A549 (cell line): ENCODE measurements around the gene ZNF860. TPM values are rescaled to one million over a fixed set of nuclear protein-coding genes. Genes with fewer than 3 reads are reported as not detected.

Source experiments
- ATAC-seq, 2 experiments: fragments of 200-7000 bp in 1 of 2; fragments of >200 bp in 1 of 2; cut with Nextera tagmentation in 1 of 2; cut with Tn5 transposase in 1 of 2; 3 replicates each; pipeline versions ENCODE4 v1.8.0 to v1.9.1; 2018 to 2020; ENCODE audit warnings: mild to moderate bottlenecking in 1 of 2, moderate library complexity in 1 of 2
- CTCF ChIA-PET: fragments of 300-600 bp; sonication (Branson Sonifier 250); formaldehyde crosslinking; extraction: SDS; loops from one replicate; lab custom pipeline; 2021; ENCODE audit warnings: antibody characterized with exemption, inconsistent platforms; lab: Yijun Ruan, JAX
- POLR2A ChIA-PET: fragments of 350-600 bp; formaldehyde crosslinking; extraction: SDS; loops from one replicate; lab custom pipeline; 2021; ENCODE audit warnings: antibody characterized with exemption, inconsistent platforms; lab: Yijun Ruan, JAX
- DNase-seq, 2 experiments: peaks; one replicate each; pipeline versions ENCODE4 v3.0.0 to v3.0.0-alpha.2; 2011 to 2016; ENCODE audit warnings: low read depth in 1 of 2, low spot score in 1 of 2
- FAIRE-seq: peaks from 2 replicates; lab custom pipeline; 2011; peaks lifted over from hg19 to GRCh38; lab: Jason Lieb, UNC
- H3K27ac ChIP-seq, 2 experiments: fragments of >200 bp; sonication (Bioruptor Twin); formaldehyde crosslinking; 3 replicates each; pipeline ENCODE4 v1.5.1; 2016 to 2017
- H3K4me1 ChIP-seq: fragments of >200 bp; sonication (Bioruptor Twin); formaldehyde crosslinking; 3 replicates; pipeline ENCODE4 v1.6.1; 2016
- H3K4me2 ChIP-seq: fragments of >200 bp; sonication (Bioruptor Twin); formaldehyde crosslinking; 3 replicates; pipeline ENCODE4 v1.6.1; 2016
- H3K4me3 ChIP-seq: fragments of >200 bp; sonication (Bioruptor Twin); formaldehyde crosslinking; 3 replicates; pipeline ENCODE4 v1.5.1; 2016
- H3K9me3 ChIP-seq: fragments of >200 bp; sonication (Bioruptor Twin); formaldehyde crosslinking; 3 replicates; pipeline ENCODE4 v1.6.1; 2016
- BHLHE40 ChIP-seq: IDR thresholded peaks from 2 replicates; pipeline ENCODE4 v1.6.1; 2012; ENCODE audit warnings: low read depth, low read length, inconsistent platforms
- CBX8 ChIP-seq: fragments of 200-600 bp; sonication (generic); IDR thresholded peaks from 2 replicates; pipeline ENCODE4 v1.6.1; 2016
- EHF ChIP-seq: fragments of 250-450 bp; sonication (Bioruptor Pico); IDR thresholded peaks from 2 replicates; pipeline ENCODE4 v1.5.0; 2020; ENCODE audit warnings: mild to moderate bottlenecking
- FOSB ChIP-seq: fragments of 250-450 bp; sonication (Bioruptor Pico); IDR thresholded peaks from 2 replicates; pipeline ENCODE4 v1.5.0; 2020; ENCODE audit warnings: mild to moderate bottlenecking, moderate library complexity
- GATA3 ChIP-seq: IDR thresholded peaks from 2 replicates; pipeline ENCODE4 v1.6.1; 2012; ENCODE audit warnings: borderline replicate concordance
- HOXA7 ChIP-seq: fragments of 250-450 bp; sonication (Bioruptor Pico); IDR thresholded peaks from 2 replicates; pipeline ENCODE4 v1.5.0; 2020; ENCODE audit warnings: mild to moderate bottlenecking, moderate library complexity
- HOXB5 ChIP-seq: fragments of 250-450 bp; sonication (Bioruptor Pico); IDR thresholded peaks from 2 replicates; pipeline ENCODE4 v1.5.0; 2020; ENCODE audit warnings: mild to moderate bottlenecking, moderate library complexity
- JUNB ChIP-seq: fragments of >200 bp; sonication (Bioruptor Twin); formaldehyde crosslinking; IDR thresholded peaks from 2 replicates; pipeline ENCODE4 v1.6.1; 2016
- NR3C1 ChIP-seq: fragments of >200 bp; sonication (Bioruptor Twin); formaldehyde crosslinking; IDR thresholded peaks from 3 replicates; pipeline ENCODE4 v1.6.1; 2017
- PHF8 ChIP-seq: fragments of 200-600 bp; sonication (generic); IDR thresholded peaks from 2 replicates; pipeline ENCODE4 v1.6.1; 2016; ENCODE audit warnings: low read depth, mild to moderate bottlenecking, antibody characterized with exemption, moderate library complexity, borderline replicate concordance
- RCOR1 ChIP-seq: fragments of 150-350 bp; IDR thresholded peaks from 2 replicates; pipeline ENCODE4 v1.6.1; 2014; ENCODE audit warnings: antibody characterized with exemption, low read length, low read depth
- TP53 ChIP-seq: fragments of 250-450 bp; sonication (Bioruptor Pico); IDR thresholded peaks from 2 replicates; pipeline ENCODE4 v1.5.0; 2021; ENCODE audit warnings: mild to moderate bottlenecking, moderate library complexity
- ZC3H11A ChIP-seq: fragments of 450-650 bp; IDR thresholded peaks from 2 replicates; pipeline ENCODE4 v1.6.1; 2014; ENCODE audit warnings: antibody characterized with exemption, mild to moderate bottlenecking
- ZFP36 ChIP-seq: fragments of 450-650 bp; IDR thresholded peaks from 2 replicates; pipeline ENCODE4 v1.6.1; 2014; ENCODE audit warnings: borderline replicate concordance; ENCODE audit not compliant: partially characterized antibody
- ZSCAN20 ChIP-seq: fragments of 250-450 bp; sonication (Bioruptor Pico); IDR thresholded peaks from 2 replicates; pipeline ENCODE4 v1.8.0; 2022; ENCODE audit warnings: mild to moderate bottlenecking, moderate library complexity
- WGBS: methylation state at CpG from one replicate; pipeline ENCODE4 v1.1.6; 2017; ENCODE audit errors: missing lambda C conversion rate; 5-methylcytosine and 5-hydroxymethylcytosine counted together
- polyA plus RNA-seq, 4 experiments: library from polyadenylated mRNA; depleted of rRNA in 3 of 4; stranded (reverse); fragments of >200 nt; fragmentation: RNase III in 1 of 4; extraction: RNeasy Plus Mini Kit Qiagen cat#74134 plus additional on column Dnase treatment in 1 of 4; gene quantifications; 2 replicates in 3 of 4; 3 replicates in 1 of 4; pipeline ENCODE4 v1.2.3, GENCODE V29; 2011 to 2017
- TF ChIP-seq, protein P1 (sequence below): IDR thresholded peaks from 2 replicates; pipeline ENCODE4 v1.6.1; 2012
- TF ChIP-seq, protein P2 (sequence below): fragments of >200 bp; sonication (Bioruptor Twin); formaldehyde crosslinking; IDR thresholded peaks from 3 replicates; pipeline ENCODE4 v1.6.1; 2016
- TF ChIP-seq, protein P3 (sequence below): fragments of 250-450 bp; sonication (Bioruptor Pico); IDR thresholded peaks from 2 replicates; pipeline ENCODE4 v1.5.0; 2020; ENCODE audit warnings: low read depth, mild to moderate bottlenecking, moderate library complexity
- TF ChIP-seq, protein P4 (sequence below): fragments of 200-600 bp; sonication (generic); IDR thresholded peaks from 2 replicates; pipeline ENCODE4 v1.6.1; 2016; ENCODE audit warnings: antibody characterized with exemption, mild to moderate bottlenecking, moderate library complexity

ZNF860 gene
- polyA plus RNA-seq, 2 of the 4 experiments (the other 2 are of a cell fraction) = 1.3 to 2.4 TPM

DNA sequence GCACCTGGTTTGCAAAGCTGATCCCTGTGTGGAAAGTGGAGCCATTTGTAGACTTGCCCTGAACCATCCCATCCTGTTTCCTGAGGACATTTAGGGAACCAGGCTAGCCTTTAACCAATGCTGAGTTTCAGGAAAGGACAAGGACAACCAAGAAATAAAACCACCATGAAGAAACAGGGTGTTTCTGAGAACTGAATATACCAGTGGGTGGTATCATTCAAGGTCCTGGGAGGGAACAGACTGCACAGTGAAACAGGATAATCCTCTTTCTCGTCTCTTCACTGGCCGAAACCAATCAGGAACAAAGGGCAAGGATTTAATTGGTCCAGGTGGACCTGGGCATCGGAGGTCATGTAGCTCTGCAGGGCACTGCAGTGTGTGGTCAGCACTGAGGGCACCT is 21.8 kb downstream of the ZNF860 start:
- no peak overlapping the region for H3K4me3 ChIP-seq
- POLR2A ChIA-PET = no interaction called here
- no peak for FAIRE-seq
- TF ChIP-seq, protein P1, sequence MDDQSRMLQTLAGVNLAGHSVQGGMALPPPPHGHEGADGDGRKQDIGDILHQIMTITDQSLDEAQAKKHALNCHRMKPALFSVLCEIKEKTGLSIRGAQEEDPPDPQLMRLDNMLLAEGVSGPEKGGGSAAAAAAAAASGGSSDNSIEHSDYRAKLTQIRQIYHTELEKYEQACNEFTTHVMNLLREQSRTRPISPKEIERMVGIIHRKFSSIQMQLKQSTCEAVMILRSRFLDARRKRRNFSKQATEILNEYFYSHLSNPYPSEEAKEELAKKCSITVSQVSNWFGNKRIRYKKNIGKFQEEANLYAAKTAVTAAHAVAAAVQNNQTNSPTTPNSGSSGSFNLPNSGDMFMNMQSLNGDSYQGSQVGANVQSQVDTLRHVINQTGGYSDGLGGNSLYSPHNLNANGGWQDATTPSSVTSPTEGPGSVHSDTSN = no peak
- TF ChIP-seq ZSCAN20 (CRISPR knock-in tag) (no peak), BHLHE40 (no peak), PHF8 (no peak), FOSB (CRISPR knock-in tag) (no peak), HOXB5 (CRISPR knock-in tag) (no peak), ZC3H11A (no peak), NR3C1 (no peak), EHF (CRISPR knock-in tag) (no peak), RCOR1 (no peak), JUNB (no peak), ZFP36 (no peak), TP53 (CRISPR knock-in tag) (no peak), GATA3 (no peak), CBX8 (no peak)
- TF ChIP-seq, protein P2, sequence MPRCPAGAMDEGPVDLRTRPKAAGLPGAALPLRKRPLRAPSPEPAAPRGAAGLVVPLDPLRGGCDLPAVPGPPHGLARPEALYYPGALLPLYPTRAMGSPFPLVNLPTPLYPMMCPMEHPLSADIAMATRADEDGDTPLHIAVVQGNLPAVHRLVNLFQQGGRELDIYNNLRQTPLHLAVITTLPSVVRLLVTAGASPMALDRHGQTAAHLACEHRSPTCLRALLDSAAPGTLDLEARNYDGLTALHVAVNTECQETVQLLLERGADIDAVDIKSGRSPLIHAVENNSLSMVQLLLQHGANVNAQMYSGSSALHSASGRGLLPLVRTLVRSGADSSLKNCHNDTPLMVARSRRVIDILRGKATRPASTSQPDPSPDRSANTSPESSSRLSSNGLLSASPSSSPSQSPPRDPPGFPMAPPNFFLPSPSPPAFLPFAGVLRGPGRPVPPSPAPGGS = no peak
- TF ChIP-seq, protein P3, sequence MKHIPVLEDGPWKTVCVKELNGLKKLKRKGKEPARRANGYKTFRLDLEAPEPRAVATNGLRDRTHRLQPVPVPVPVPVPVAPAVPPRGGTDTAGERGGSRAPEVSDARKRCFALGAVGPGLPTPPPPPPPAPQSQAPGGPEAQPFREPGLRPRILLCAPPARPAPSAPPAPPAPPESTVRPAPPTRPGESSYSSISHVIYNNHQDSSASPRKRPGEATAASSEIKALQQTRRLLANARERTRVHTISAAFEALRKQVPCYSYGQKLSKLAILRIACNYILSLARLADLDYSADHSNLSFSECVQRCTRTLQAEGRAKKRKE (CRISPR knock-in tag) = no peak
- TF ChIP-seq, protein P4, sequence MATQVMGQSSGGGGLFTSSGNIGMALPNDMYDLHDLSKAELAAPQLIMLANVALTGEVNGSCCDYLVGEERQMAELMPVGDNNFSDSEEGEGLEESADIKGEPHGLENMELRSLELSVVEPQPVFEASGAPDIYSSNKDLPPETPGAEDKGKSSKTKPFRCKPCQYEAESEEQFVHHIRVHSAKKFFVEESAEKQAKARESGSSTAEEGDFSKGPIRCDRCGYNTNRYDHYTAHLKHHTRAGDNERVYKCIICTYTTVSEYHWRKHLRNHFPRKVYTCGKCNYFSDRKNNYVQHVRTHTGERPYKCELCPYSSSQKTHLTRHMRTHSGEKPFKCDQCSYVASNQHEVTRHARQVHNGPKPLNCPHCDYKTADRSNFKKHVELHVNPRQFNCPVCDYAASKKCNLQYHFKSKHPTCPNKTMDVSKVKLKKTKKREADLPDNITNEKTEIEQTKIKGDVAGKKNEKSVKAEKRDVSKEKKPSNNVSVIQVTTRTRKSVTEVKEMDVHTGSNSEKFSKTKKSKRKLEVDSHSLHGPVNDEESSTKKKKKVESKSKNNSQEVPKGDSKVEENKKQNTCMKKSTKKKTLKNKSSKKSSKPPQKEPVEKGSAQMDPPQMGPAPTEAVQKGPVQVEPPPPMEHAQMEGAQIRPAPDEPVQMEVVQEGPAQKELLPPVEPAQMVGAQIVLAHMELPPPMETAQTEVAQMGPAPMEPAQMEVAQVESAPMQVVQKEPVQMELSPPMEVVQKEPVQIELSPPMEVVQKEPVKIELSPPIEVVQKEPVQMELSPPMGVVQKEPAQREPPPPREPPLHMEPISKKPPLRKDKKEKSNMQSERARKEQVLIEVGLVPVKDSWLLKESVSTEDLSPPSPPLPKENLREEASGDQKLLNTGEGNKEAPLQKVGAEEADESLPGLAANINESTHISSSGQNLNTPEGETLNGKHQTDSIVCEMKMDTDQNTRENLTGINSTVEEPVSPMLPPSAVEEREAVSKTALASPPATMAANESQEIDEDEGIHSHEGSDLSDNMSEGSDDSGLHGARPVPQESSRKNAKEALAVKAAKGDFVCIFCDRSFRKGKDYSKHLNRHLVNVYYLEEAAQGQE = no peak
- H3K27ac ChIP-seq = no peak overlapping the region
- H3K4me2 ChIP-seq = no peak overlapping the region
- no peaks in the 10 kb centered on the region for H3K9me3 ChIP-seq
- WGBS = 59% methylated on average over 3 of the region's 3 CpGs
- ATAC-seq = no peak
- no peak for DNase-seq
- CTCF ChIA-PET = no interaction called here
- no peaks in the 10 kb centered on the region for H3K4me1 ChIP-seq

DNA sequence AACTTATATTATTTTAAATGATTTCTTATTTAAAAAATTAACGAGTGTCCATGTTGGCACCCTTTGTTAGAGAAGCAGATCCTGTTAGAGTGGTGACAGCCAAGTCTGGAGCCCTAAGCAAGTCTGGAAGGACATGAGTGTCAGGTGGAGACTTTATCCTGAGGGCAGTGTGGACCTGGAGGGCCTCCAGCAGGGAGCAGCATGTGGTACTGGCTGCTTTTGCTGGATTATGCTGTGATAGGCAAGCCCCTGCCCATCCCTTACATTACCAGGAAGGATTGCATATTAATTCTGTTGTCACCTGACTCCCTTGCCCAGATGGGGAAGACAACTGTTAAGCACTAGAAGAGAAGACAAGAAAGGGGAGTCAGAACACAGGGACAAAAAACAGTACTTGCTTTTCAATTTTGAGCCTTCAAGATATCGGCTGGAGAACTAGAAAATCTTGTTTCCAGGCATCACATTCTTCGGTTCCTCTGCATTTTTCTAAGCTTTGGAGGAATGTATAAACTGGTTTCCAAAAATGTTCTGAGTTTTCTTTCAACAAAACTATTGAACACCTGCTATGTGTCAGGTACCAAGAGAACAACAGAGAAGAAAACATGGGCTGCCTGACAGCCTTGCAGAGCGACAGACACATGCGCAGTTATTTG is 22.7 kb downstream of the ZNF860 start:
- CTCF ChIA-PET = no interaction called here
- no peak for TF ChIP-seq HOXA7
- peak; percentile 62 to 71; a peak in 5 of 6 replicates for ATAC-seq

More for the DNA sequence above, 22.7 kb downstream of the ZNF860 start:
- DNase-seq (peak in 1 of 2 experiments; percentile 20), FAIRE-seq (no peak)
- no peaks in the 10 kb centered on the region for H3K4me1 ChIP-seq
- H3K4me2 ChIP-seq = no peak overlapping the region
- no peaks in the 10 kb centered on the region for H3K9me3 ChIP-seq
- H3K27ac ChIP-seq = no peak overlapping the region
- 65% methylated on average over 5 of the region's 5 CpGs for WGBS
- no peak overlapping the region for H3K4me3 ChIP-seq
- POLR2A ChIA-PET = no interaction called here
